HG02623 (cell line): ENCODE results near the gene ZC3H8.

Source experiments
- ATAC-seq: cut with Tn5 transposase; IDR thresholded peaks from one replicate; pipeline ENCODE4 v1.9.1; 2021; ENCODE audit warnings: moderate library complexity; ENCODE audit not compliant: unreplicated experiment

ZC3H8 gene

DNA sequence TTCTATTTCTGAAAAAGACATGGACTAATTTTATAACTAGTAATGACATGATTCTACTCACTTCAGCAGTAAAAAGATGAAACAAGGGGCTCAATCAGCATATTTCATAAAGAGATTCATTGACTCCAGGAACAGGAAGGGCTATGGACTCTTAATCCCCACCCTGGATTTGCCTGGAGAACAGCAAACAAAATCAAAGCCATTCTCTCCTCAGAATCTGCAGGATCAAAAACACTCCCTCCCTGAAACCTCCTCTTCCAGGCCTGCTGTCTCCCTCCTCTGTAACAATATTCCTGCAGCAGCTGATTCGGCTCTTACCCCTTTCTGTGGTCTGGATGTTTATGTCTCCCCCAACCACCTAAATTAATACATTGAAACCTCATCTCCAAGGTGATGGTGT, 57.0 kb downstream of the ZC3H8 start:
- ATAC-seq, result no peak

DNA sequence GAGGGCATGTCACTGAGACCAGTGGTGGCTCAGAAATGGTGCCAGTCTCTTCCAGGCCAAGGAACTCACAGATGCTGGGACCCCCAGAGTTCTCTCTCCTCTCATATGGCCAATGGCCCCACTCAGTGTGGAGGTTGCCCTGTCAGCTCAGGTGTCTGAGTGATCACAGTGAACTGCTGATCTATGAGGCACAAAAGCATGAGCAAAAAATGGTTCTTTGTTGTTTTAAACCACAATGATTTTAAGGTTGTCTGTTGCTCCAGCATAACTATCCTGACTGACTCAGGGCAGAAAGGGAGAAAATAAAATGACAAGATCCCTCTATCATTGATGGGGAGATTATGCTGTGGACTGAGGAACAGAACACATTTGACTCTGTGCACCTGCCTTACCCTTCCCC, 58.9 kb downstream of the ZC3H8 start:
- no peak for ATAC-seq

DNA sequence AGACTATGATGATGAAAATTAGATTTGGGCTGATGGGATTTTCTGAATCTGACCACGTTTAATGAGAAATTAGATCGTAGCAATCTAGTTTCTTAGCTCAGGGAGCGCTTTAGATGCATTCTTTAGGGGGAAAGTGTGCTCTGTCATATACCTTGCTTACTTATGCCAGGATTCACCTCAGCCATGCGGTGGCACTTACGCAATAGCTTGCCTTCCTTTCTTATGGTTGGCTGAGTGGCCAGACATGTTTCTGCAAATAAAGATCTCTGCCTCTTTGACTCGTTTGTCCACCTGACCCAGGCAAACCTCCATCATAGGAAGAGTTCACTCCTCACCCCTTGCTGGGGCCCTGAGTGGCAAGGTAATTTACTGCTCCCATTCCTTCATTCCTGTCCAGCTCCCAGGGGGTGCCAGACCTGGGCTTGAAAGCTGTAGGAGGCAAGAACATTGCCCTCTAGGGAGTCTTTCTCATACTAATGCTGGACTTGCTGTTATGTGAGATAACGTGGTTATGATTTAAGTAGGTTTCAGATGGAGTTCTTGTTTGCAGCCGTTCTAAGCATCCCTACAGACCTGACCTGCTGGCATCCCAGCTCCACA, 59.6 kb downstream of the ZC3H8 start:
- no peak for ATAC-seq

DNA sequence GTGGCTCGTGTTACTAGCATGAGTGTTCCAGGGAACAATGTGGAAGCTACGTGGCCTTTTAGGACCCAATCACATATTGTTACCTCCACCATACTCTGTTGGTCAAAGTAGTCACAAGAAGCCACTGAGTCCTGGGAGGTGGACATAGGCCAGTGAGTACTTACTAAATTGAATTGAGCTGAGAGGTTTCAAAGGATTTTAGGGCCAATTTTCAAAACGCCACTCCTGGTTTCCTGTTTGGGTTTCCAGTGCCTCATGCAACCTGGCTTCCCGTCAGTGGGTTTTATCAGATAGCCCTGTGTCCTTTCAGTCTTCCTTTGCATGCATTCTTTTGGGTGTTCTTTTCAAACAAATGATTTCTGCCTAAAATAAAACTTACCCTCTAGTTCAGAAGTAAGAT, 60.4 kb downstream of the ZC3H8 start:
- no peak for ATAC-seq

DNA sequence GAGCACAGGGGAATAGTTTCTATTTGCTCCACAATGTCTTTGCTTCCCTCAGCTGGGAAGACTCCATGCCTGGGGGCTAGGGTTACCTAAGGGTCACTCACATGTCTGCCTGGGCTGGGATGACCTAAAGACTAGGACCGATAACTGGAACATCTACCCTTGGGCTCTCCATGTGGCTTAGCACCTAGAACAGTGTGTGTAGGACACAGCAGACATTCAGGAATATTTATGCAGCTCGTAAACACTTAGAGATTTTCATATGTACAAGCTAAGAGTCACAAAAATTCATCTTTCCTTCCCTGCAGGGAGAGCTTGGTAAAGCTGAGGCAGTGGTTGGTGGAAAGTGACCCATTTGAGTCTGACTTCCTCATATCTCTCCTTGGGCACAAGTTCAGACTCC, 60.8 kb downstream of the ZC3H8 start:
- no peak for ATAC-seq

DNA sequence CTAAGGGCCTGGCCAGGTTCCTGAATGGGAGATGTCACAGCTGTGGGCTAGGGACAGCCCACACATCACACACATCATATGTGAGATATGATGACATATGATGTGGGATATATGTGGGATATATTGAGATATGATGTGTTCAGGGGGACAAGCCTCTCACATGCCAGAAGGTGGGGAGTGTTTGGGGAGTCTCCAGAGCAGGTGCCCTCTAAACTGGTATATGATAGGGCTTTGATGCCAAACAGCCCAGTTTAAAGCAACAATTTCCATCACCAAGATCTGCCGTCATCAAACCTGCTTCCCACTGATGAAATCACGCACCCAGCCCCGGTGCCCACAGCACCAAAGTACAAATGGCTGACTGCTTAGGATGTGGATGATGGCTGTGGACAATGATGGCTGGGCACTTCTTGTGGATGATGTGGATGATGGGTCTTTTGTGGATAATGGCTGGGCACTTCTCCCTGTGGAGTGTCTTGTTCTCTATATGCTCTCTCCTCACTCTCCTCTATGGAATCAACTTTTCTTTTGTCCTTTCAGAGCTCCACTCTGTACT, 65.8 kb downstream of the ZC3H8 start:
- ATAC-seq, result no peak

DNA sequence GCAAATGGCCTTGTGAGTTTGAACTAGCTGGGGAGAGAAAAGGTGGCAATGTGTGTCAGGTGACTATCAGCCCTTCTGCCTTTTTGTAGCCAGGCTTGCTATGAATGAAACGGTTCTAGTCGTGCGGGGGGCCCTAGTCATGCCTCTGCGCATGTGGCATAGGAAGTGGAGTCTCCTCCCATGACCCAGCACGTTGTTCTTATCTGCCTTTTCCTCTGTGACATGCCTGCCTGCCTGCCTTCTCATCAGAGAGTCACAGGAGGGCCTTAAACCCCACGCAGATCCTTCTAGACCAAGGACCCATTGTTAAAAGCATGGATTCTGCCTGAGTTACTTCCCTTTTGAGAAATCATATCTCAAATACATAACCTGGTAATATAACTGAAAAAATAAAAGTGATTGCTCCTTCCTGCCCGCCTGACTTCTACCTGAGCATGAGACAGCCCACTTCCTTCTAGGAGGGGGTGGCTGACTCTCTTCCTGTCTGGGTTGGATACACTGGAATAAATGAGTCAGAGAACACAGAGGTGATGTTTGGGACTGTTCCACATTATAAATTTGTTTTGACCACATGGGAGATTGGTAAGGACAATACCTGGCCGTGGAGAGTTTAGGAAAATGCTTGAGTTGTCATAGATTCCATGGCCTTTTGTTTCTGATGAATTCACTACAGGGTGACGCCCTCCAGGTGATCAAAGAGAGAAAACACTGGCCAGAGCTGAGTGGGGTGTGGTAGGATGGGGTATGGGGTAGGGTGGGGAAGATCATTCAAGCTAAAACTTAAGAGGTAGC, 66.8 kb downstream of the ZC3H8 start:
- no peak for ATAC-seq

DNA sequence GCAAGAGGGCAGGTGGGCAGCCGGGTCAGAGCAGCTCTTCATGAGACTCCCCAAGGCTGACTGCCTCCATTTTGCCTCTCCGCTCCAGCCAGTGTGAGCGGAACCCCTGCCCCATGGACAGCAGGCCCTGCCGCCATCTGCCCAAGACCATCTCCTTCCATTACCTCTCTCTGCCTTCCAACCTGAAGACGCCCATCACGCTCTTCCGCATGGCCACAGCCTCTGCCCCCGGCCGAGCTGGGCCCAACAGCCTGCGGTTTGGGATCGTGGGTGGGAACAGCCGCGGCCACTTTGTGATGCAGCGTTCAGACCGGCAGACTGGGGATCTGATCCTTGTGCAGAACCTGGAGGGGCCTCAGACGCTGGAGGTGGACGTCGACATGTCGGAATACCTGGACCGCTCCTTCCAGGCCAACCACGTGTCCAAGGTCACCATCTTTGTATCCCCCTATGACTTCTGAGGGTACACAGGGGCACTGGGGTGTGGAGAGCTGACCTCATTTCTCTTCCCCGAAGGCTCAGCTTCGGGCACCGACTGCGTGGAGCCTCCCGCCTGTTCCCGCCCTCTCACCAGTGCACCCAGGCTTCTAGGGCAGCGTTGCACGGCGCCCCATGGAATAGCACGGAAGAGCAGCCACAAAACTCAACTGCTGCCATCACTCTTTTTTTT, 67.7 kb downstream of the ZC3H8 start:
- no peak for ATAC-seq

DNA sequence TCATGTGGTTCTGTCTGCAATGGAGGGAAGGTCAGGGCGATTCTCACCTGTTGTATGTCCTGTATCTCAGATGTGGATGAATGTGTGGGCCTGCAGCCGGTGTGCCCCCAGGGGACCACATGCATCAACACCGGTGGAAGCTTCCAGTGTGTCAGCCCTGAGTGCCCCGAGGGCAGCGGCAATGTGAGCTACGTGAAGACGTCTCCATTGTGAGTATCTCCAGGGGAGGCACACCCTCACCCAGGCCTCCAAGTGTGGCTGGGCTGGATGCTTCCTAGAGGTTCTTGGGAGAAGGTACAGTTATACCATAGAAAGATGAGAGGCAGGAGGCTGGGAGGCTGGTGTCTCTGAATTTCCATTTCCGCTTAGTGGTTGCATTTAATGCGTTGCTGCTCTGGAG, 69.7 kb downstream of the ZC3H8 start:
- no peak for ATAC-seq

DNA sequence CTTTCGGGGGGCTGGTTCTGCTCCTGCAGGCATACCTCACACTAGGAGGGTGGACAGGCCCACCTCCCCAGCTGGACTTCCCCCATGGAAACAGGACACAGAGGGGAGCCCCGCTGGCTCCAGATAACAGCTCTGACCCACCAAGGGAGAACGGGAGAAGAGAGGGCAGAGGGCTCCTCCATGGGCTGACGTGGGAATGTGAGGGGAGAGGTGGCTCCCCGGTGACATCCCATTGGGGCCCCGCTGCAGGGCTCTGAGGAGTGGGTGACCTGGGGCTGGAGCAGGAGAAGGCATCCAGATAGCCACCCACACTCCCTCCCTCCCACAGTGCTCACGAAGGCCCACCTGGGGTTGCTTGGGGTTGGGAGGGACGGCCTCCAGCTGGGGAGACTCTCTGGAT, 70.7 kb downstream of the ZC3H8 start:
- ATAC-seq, result no peak

DNA sequence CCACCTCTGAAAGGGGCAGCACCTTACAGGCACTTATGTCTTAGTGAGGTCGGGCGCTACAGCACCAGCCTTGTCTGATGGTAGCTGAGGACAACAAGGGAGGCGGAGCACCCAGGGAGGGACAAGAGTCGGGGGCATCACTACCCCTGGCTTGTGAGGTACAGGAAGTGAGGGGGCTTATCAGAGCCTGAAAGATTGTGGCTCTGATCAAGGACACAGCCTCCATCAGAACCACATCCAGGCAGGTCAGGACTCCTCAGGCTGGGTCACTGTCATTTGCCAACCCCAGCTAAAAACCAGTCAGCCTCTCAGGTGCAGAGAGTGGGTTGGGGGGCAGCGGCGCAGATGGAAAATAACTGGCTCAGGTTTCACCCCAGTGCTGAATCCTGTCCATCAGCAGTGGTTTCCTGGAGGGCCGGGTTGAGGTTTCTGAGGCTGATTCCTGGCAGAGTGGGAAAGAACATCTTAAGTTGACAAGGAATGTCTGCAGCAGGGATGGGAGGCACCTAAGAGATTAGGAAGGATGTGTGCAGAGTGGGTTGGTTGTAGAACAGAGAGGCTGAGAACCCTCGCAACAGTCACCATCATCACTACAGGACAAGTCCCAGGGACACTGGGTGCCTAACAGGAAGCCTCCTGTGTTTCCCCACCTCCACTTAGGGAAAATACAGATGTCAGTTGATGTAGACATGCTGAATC, 71.4 kb downstream of the ZC3H8 start:
- no peak for ATAC-seq

DNA sequence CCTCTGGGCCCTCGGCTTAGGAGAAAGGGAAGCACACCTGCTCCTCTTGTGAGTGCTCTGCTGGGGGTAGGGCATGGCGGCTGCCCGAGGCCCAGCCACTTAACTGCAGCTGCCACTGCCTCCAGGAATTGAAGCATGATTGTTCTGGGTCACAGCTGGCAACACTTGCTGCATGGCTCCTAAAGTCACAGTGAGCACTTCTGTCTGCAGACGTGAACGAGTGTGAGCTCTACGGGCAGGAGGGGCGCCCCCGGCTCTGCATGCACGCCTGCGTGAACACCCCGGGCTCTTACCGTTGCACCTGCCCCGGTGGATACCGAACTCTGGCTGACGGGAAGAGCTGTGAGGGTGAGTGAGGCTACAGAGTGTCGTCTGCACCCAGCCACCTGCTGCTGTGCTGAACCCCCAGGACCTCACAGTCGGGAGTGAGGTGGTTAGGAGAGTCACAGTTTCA, 72.2 kb downstream of the ZC3H8 start:
- no peak for ATAC-seq

DNA sequence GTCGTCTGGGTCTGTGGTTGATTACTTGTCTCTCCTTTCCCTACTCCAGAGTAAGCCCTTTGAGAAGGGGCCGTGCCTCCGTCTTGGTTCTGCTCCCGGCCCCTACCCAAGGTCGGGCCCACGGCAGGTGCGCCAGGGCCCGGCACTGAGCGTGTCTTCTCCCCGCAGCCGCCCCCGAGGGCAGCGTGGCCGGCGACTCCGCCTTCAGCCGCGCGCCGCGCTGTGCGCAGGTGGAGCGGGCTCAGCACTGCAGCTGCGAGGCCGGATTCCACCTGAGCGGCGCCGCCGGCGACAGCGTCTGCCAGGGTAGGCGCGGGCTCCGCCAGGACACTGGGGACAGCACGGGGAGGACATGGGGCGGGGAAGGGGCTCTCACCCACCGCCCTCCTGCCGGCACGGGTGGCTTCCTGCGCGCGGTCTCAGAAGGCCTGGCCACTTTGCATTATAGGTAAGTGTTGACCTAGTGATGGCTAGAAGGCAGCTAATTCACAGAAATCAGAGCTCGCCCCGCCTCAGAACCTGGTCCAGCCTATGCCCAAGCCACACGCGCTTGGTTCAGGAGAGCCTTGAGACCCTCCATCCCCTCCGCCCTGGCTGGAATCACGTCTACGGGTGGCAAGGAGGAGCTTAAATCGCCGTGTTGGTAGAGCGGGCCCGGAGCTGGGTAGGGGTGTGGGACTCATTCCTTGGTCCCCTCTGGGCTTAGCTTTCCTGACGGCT, 73.1 kb downstream of the ZC3H8 start:
- no peak for ATAC-seq

DNA sequence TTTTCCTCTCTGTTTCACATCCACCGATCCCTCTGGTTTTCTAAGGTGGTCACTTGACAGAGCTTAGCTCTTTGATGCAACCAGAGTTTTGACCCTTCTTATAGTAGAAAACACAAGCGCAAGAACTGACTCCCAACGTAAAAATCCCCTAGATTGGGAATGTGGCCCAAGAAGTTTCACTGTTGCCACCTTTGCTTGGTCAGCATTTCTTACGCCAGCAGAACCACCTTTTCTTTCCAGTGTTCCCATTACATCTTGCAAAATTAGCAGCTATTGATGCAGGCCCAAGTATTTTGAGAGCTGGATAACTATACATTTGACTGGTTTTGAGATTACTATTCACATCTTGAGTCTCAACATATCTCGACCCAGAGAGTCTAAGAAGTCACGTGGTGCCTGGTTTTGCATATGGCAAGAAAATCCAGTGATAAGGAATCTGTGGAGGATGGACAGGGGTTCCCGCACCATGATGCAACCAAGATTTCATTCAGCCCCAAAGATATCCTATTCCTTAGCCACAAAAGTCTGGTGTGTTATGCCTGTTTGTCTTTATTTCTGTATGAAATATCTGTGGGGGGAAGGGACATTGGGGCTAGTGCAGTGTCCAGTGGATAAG, 78.8 kb downstream of the ZC3H8 start:
- ATAC-seq, result no peak

DNA sequence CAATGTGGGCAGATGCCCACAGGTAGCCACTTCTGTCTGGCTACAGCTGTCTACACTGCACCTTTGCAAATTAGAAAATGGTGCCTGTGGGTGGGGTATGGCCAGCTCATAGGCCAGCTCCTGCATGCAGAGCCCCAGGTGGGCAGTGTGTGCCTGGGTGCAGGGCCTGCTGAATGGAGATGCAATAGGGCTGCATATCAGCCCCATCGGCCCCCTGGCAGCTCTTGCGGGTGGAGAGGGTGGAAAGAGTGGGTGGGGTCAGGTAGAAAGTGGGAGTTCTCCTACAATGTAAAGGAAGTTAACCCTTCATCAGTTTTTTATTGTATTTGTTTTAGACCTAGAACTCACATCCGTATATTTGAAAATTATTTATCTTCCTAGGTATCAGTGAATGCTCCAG, 79.5 kb downstream of the ZC3H8 start:
- ATAC-seq, result no peak

DNA sequence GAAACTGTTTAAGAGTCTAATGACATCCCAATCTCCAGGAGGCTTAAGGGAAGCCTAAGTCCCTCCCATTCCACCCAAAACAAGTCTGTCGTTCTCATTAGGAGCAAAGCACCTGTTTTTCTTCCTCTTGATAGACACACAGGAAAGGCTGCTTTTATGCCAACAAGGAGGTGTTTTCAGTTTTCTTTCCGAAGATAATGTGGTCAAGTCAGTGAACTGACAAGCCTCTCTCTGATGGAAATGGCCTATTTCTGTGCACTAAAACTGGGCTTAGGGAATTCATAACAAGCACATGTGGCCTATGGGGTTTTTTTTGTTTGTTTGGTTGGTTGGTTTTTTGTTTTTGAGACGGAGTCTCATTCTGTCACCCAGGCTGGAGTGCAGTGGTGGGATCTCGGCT, 80.5 kb downstream of the ZC3H8 start:
- no peak for ATAC-seq

DNA sequence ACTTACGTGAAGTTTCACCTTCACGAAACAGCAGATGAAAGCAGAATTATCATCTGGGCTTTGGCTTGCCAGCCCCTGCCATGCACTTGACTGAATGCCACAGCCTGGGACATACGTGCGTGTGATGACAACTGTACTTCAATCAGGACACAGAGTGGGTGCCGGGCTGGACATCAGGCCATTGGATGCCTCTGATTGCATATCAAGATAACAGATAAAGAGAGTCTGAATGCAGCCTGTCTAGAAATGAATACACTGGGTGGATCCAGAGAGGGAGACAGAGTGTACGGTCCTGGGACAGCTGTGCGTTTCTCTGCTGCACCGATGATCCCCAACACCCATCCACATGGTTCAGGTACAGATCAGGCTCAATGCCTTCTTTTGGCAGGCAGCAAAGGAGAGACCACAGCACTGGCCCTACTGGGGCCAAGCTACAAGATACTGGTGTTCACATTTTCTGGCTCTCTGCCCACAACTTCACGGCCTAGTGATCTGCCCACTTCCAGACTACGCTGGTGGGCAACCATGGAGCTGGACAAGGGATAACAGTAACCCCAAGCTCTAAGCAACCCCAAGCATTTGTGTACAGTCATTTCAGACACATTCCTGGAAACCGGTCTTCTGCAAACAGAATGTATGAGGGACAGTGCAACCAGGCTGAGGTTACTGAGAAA, 81.1 kb downstream of the ZC3H8 start:
- ATAC-seq, result no peak

DNA sequence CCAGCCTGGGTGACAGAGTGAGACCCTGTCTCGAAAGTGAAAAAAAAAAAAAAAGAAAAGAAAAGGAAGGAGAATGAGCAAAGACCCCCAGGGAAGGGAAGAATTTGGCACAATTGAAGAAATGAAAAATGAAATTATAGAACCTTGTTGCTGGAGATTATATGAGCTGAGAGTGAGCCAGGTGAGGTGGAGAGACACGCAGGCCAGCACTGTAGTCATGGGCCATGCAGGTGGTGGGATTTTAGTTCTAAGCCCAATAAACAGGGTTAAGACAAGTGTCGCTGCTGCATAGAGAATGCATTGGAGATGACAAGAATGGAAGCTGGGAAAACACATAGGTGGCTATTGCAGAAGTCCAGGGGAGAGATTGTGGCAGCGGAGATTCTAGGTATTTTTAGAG, 84.3 kb downstream of the ZC3H8 start:
- no peak for ATAC-seq

DNA sequence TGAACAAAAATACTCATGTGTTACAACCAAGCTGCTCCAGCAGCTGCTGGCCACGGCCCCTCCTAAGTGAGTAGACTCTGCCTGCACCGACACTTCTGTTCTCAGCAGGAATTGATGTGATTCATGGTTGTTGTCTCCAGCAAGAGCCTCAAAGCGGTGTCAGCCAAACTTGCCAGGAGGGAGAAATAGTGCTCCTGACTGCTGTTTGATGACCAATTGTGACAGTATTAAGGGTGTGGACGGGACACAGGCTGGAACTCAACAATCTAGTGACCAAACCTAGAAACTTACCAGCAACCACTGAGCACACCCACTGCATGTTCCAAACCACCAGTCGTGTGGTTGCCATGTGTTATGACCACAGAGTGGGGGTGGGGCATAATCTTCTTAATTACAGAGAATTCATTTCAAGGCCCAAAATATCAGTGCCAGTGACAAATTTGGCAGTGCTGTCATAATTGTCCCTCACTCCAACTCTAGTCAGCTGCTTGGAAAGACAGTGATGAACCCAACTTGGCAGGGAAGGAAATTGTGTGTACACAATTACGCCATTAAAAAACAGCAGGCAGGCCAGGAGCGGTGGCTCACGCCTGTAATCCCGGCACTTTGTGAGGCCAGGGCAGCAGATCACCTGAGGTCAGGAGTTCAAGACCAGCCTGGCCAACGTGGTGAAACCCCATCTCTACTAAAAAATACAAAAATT, 86.3 kb downstream of the ZC3H8 start:
- no peak for ATAC-seq
